ENCODE results near the gene ITGA1. TPM values are rescaled to one million over a fixed set of nuclear protein-coding genes. Genes with fewer than 3 reads are reported as not detected.

The ITGA1 gene
- polyA plus RNA-seq, 1 donor (not counting 4 experiments of a cell fraction or from before 2014, with no cell fraction given) = 1.4 TPM

DNA sequence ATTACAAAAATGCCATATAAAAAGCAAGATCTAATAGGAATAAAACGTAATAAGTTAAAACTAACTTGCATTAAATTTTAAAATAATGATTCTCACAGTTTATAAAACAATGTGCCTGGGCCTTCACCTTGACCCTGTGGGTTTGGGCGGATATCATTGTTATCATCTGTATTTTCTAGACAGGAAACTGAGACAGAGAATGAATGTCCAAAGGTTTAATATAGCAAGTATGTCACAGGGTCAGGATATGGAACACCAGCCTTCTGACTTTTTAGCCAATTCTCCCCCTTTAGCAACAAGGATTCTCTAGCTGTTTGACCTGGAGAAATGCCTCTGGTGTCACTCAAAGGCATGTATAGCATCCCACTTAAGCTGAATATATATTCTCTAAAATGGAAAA lies 67.2 kb downstream of the ITGA1 start:
- no peaks in the 10 kb centered on the region for H3K4me1 ChIP-seq (ENCODE audit: control insufficient read depth, extremely low read depth, insufficient read depth, low read length)
- no peak overlapping the region for H3K27ac ChIP-seq (ENCODE audit: control insufficient read depth, insufficient read depth, low read length)
- H3K4me2 ChIP-seq (ENCODE audit: control insufficient read depth, extremely low read depth, insufficient read depth, low read depth, low read length) = no peak overlapping the region
- H3K9me3 ChIP-seq (ENCODE audit: control insufficient read depth, low read depth, low read length) = no peaks in the 10 kb centered on the region
- dilution Hi-C loops (cut with MboI; ENCODE audit: extremely low pct_ligation_motif_present, low sequenced_read_pairs) = no loop called here
- DNase-seq (ENCODE audit: low read depth, low spot score) = no peak
- H3K9me1 ChIP-seq (ENCODE audit: control insufficient read depth, extremely low read depth, insufficient read depth, low read length) = no peaks in the 10 kb centered on the region
- H3K79me2 ChIP-seq (ENCODE audit: control insufficient read depth, insufficient read depth, low read length) = no peaks in the 10 kb centered on the region
- no peak for TF ChIP-seq EZH2 (IDR thresholded peaks at IDR 0.05; ENCODE audit: low read length)
- TF ChIP-seq, protein P1, sequence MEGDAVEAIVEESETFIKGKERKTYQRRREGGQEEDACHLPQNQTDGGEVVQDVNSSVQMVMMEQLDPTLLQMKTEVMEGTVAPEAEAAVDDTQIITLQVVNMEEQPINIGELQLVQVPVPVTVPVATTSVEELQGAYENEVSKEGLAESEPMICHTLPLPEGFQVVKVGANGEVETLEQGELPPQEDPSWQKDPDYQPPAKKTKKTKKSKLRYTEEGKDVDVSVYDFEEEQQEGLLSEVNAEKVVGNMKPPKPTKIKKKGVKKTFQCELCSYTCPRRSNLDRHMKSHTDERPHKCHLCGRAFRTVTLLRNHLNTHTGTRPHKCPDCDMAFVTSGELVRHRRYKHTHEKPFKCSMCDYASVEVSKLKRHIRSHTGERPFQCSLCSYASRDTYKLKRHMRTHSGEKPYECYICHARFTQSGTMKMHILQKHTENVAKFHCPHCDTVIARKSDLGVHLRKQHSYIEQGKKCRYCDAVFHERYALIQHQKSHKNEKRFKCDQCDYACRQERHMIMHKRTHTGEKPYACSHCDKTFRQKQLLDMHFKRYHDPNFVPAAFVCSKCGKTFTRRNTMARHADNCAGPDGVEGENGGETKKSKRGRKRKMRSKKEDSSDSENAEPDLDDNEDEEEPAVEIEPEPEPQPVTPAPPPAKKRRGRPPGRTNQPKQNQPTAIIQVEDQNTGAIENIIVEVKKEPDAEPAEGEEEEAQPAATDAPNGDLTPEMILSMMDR (optimal IDR thresholded peaks at IDR 0.05 in 1 of 3, IDR thresholded peaks at IDR 0.05 in 1 of 3, conservative IDR thresholded peaks at IDR 0.05 in 1 of 3; ENCODE audit: extremely low read depth in 1 of 3, insufficient read depth in 2 of 3, low read length in 3 of 3) = no peak
- H3K4me3 ChIP-seq (ENCODE audit: control insufficient read depth in 2 of 3, extremely low read depth in 1 of 3, insufficient read depth in 2 of 3, low read depth in 1 of 3, low read length in 3 of 3) = no peak overlapping the region
- no peak overlapping the region for H3K9ac ChIP-seq (ENCODE audit: control insufficient read depth, extremely low read depth, insufficient read depth, low read length)
- no peak for FAIRE-seq
- H2AFZ ChIP-seq (ENCODE audit: control insufficient read depth, low read length) = no peak overlapping the region
- no peaks in the 10 kb centered on the region for H4K20me1 ChIP-seq (ENCODE audit: control insufficient read depth, extremely low read depth, insufficient read depth, low read length)
- H3K36me3 ChIP-seq (ENCODE audit: control insufficient read depth in 2 of 2, extremely low read depth in 1 of 2, insufficient read depth in 2 of 2, low read length in 2 of 2) = no peaks in the 10 kb centered on the region
- no peaks in the 10 kb centered on the region for H3K27me3 ChIP-seq (ENCODE audit: control insufficient read depth, extremely low read depth, insufficient read depth, low read length)

DNA sequence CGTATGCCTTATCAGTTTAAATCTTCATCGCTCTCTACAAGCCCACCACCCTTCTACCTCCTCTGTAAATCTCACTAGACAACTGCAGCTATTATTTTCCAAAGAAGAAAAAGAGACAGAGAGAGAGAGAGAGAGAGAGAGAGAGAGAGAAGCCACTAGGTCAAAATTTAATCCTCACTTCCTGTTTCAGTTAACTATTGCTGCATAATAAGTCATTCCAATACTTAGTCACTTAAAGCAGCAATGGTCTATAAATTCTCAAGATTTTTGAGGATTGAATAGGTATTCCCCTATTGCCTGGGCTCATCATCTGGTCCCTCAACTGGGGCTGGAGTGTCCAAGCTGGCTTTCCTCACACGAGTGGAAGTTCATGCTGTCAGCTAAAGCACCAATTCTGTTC lies 68.8 kb downstream of the ITGA1 start:
- no peak for DNase-seq (ENCODE audit: low read depth, low spot score)
- H3K79me2 ChIP-seq (ENCODE audit: control insufficient read depth, insufficient read depth, low read length) = no peaks in the 10 kb centered on the region
- H3K9me1 ChIP-seq (ENCODE audit: control insufficient read depth, extremely low read depth, insufficient read depth, low read length) = no peaks in the 10 kb centered on the region
- H3K4me1 ChIP-seq (ENCODE audit: control insufficient read depth, extremely low read depth, insufficient read depth, low read length) = no peaks in the 10 kb centered on the region
- H3K36me3 ChIP-seq (ENCODE audit: control insufficient read depth in 2 of 2, extremely low read depth in 1 of 2, insufficient read depth in 2 of 2, low read length in 2 of 2) = no peaks in the 10 kb centered on the region
- no peak overlapping the region for H3K27ac ChIP-seq (ENCODE audit: control insufficient read depth, insufficient read depth, low read length)
- H3K27me3 ChIP-seq (ENCODE audit: control insufficient read depth, extremely low read depth, insufficient read depth, low read length) = no peaks in the 10 kb centered on the region
- no peak overlapping the region for H3K4me2 ChIP-seq (ENCODE audit: control insufficient read depth, extremely low read depth, insufficient read depth, low read depth, low read length)
- dilution Hi-C loops (cut with MboI; ENCODE audit: extremely low pct_ligation_motif_present, low sequenced_read_pairs) = no loop called here
- FAIRE-seq = no peak
- no peaks in the 10 kb centered on the region for H4K20me1 ChIP-seq (ENCODE audit: control insufficient read depth, extremely low read depth, insufficient read depth, low read length)
- H3K9ac ChIP-seq (ENCODE audit: control insufficient read depth, extremely low read depth, insufficient read depth, low read length) = no peak overlapping the region
- H3K9me3 ChIP-seq (ENCODE audit: control insufficient read depth, low read depth, low read length) = no peaks in the 10 kb centered on the region
- TF ChIP-seq, protein P1 (optimal IDR thresholded peaks at IDR 0.05 in 1 of 3, IDR thresholded peaks at IDR 0.05 in 1 of 3, conservative IDR thresholded peaks at IDR 0.05 in 1 of 3; ENCODE audit: extremely low read depth in 1 of 3, insufficient read depth in 2 of 3, low read length in 3 of 3) = no peak
- no peak for TF ChIP-seq EZH2 (IDR thresholded peaks at IDR 0.05; ENCODE audit: low read length)
- H3K4me3 ChIP-seq (ENCODE audit: control insufficient read depth in 2 of 3, extremely low read depth in 1 of 3, insufficient read depth in 2 of 3, low read depth in 1 of 3, low read length in 3 of 3) = no peak overlapping the region
- H2AFZ ChIP-seq (ENCODE audit: control insufficient read depth, low read length) = no peak overlapping the region
